HG02759 (cell line): Measurements from ENCODE around the gene NMNAT3.
"Not testable (repeated sequence)": the region's sequence is repeated elsewhere in the genome, so short reads cannot be mapped to it uniquely, and the experiment has no call there.

Experiments used
- ATAC-seq: cut with Tn5 transposase; IDR thresholded peaks from one replicate; pipeline ENCODE4 v1.9.1; 2021; ENCODE audit warnings: mild to moderate bottlenecking, moderate library complexity; ENCODE audit not compliant: unreplicated experiment

NMNAT3 gene

DNA sequence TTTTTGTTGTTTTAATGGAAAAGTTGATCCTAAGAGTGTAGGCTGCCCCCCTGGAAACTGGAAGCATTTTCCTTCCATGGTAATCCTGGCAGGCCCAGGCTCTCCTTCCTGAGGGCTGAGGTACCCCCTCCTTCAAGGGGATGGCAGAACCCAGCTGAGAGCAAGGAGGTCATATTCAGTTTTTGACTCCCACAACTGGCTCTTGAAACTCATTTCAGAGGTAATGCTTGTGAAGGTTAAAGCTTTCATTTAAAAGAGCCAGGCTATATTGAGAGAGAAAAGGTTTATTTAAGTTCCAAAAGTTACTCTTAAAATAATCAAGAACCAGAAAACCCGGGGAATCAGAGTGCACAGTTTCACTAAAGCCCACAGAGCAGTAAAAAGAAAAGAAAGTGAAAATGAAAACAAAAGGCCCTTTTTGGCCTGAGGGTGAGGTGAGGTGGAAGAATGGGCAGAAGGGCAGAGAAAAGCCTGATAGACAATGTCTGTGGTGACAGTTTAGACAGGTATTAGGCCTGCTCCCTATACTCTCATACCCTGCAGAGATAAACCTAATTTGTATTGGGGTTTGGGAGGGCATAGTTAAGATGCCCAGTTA, 91.3 kb downstream of the NMNAT3 start:
- ATAC-seq: peak; percentile 60

DNA sequence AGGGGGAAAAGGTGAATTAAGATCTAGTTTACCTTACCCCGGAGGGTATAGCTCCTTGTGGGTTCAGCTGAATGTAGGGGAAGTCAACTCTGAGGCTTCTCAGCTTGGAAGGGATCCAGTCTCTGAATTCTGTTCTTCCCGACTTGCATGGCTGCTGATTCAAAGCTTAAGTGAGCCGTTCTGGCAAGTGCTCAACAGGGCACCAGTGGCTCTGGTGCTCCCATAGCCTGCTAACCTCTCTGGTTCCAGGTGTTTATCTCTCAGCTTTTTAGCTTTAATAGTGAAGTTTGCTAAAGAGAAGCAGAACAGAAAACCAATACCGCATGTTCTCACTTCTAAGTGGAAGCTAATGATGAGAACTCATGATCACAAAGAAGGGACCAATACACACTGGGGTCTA, 92.0 kb downstream of the NMNAT3 start:
- no peak for ATAC-seq

DNA sequence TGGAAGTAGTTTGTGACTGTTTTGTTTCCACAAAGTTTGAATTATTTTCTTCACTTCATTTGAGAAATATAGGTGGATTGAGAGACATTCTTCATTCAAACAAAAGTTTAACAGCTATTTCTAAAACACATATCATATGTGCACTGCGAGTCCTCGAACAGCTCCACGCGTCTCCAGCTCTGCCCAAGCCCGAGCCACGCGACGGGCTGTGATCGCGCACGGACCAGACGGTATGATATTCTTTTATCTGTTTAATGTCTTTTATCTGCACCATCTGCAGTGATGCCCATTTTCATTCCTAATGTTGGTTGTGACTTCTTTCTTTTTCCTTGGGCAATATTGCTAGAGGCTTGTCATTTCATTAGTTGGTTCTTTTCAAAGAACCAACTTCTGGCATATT, 94.1 kb downstream of the NMNAT3 start:
- ATAC-seq: not testable (repeated sequence)

GRCh38 chr3:139578783-139579182, 99.0 kb downstream of the NMNAT3 start:
- no peak for ATAC-seq

DNA sequence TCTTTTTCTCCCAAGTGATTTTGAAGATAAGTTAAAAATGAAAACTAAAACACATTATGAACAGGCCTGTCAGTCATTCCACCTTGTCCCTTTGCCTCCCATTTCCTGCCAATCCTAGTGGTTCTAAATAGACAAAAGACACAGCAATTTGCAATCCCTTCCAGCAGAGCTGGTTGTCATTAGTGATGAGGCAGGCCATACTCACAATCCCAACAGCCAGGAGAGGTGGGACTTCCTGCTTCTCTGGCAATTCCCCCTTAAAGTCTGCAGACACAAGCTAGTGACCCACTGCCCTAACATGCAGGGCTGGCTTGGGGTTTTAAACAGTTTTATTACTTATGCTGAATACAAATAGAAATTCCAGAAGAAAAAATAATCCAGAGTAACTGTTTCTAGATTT, 99.9 kb downstream of the NMNAT3 start:
- no peak for ATAC-seq

DNA sequence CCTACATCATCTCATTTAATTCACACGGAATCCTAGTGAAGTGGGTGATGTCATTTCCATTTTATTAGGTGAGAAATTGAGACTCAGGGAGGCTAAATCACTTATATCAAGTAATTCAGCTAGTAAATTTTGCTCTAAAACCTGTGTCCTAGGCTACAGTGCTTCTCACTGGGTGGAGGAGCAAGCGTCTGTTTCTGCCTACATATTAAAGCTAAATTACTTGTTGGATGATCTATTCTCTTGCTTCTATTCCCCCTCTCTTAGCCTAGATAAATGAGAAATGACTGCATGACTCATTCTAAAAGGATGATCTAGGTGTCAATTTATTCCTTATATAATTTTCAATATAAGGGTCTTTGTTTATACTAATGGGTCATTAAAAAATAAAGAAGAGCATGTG, 100.4 kb downstream of the NMNAT3 start:
- ATAC-seq: no peak

- ATAC-seq: no peak
Measured at GRCh38 chr3:139574026-139574947, 103.5 kb downstream of the NMNAT3 start.

GRCh38 chr3:139572847-139573672, 104.7 kb downstream of the NMNAT3 start:
- ATAC-seq: no peak

DNA sequence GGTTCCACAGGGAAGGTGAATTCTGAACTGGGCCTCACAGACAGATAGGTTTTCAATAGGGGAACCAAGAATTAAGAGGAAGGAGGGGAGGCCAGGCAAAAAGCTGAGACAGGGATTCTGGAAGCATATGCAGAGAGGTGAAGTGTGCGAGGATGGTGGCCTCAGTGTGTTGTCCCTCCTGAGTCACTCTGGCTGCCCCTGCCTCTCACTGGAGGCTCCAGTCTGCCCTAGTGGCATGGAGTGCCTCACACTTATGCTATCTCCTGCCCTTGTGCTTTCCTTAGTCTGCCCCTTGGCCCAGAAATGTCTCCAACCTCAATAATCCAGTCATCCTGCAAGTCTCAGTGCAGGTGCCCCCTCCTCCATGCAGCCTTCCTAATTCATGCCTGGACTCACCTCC, 106.1 kb downstream of the NMNAT3 start:
- ATAC-seq: no peak

GRCh38 chr3:139564294-139564861, 113.4 kb downstream of the NMNAT3 start:
- ATAC-seq: no peak

DNA sequence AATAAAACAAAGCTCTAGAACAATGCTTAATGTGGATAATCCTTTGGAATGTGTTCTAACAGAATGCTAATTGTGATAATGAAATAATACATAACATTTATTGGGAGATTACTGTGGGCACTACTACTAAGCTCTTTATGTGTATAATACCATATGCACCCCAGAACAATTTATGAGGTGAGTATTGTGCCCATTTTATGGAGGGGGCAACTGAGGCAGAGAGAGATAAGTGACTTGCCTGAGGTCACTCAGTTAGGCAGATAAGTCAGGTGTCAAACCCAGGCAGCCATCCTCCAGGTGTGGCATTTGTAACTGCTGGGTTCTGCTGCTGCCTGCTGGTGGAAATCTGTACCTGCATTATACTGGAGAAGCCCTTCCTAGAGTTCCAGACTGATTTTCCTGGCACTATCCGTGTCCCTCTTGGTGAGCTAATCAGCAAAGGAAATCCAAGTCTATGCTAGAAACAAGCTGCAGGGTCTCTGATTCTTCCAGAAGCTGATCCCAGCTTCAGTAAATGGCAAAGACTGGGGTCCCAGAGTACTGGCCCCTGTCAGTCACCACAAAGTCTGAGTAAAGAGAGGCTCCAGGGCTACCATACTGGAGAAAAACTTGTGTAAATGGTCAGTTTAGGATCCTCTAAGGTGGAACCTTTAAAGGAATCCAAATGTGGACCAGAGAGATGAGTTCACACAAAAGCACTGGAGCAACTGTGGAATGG, 115.7 kb downstream of the NMNAT3 start:
- ATAC-seq: no peak

GRCh38 chr3:139561255-139561817, 116.4 kb downstream of the NMNAT3 start:
- ATAC-seq: no peak

- no peak for ATAC-seq
Measured at GRCh38 chr3:139560411-139560810, 117.4 kb downstream of the NMNAT3 start.

GRCh38 chr3:139559541-139559940, 118.2 kb downstream of the NMNAT3 start:
- ATAC-seq: no peak

- no peak for ATAC-seq
Measured at GRCh38 chr3:139558351-139559266, 119.2 kb downstream of the NMNAT3 start.

DNA sequence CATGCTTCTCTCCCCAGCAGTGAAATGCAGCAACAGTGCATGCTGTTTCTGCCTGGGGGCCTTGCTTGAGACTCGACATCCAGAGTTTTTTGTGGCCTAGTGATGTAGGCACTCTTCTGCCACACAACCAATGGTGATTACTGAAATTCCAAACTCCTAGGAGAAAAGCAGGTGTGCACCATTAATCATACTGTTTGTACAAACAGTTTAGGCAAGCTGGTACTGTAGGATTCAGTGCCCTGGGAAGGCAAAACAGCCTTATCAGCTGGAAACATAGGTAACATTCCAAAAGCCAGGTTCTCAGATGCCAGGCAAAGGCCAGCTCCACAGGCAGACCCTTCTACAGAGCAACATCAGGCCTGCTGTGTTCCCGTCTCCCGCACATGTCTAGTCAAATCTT, 120.7 kb downstream of the NMNAT3 start:
- no peak for ATAC-seq

DNA sequence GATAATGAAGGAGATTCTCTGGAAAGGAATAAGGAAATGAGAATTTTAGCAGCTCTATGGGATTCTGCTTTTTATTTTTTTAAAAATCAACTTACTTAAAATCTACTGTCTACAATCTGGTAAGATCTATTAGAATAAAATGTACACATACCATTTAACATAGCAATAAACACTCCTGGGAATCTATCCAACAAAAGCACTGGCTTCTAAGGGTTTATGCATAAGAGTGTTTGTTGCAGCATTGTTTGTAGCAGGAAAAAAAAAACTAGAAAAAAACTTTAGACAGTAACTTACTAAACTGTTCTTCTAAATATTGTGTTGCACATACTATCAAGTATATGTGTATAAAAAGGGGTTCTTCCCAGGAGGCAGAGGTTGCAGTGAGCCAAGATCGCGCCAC, 122.5 kb downstream of the NMNAT3 start:
- ATAC-seq: no peak

DNA sequence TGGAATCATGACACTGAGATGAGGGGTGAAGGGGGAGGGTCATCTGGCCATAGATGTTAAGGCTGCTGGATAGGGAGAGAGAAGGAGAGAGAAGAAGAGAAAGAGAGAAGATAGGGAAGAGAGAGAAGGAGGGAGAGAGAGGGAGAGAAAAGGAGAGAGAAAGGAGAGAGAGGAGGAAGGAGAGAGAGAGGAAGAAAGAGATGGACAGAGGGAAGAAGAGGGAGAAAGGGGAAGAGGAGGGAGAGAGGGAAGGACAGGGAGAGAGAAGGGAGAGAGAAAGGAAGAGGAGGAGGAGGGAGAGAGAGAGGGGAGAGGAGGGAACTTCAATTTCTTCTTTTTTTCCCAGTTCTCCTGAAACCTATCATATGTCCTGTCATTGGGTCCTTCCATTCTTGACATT, 123.1 kb downstream of the NMNAT3 start:
- no peak for ATAC-seq
